Vagina (tissue), 2 donors: ENCODE measurements around the gene ANXA5.

Experiments
- CTCF ChIP-seq, 3 experiments: fragments of 450-650 bp in 2 of 3; fragments of 200-600 bp in 1 of 3; sonication (generic) in 1 of 3; IDR thresholded peaks; one replicate each; pipeline ENCODE4 v1.5.1; 2017 to 2019; ENCODE audit warnings: antibody characterized with exemption in 3 of 3, mild to moderate bottlenecking in 2 of 3, moderate library complexity in 2 of 3
- POLR2A ChIP-seq, 2 donors: fragments of 450-650 bp; IDR thresholded peaks; one replicate each; pipeline ENCODE4 v1.6.1; 2017; ENCODE audit warnings: antibody characterized with exemption in 2 of 2, mild to moderate bottlenecking in 2 of 2, moderate library complexity in 2 of 2
- POLR2AphosphoS5 ChIP-seq, 2 donors: sonication (generic); formaldehyde crosslinking; IDR thresholded peaks; one replicate each; pipeline ENCODE4 v1.9.0; 2017; ENCODE audit warnings: antibody characterized with exemption in 2 of 2, mild to moderate bottlenecking in 2 of 2, low read depth in 1 of 2; ENCODE audit not compliant: insufficient read depth in 1 of 2

- TF ChIP-seq CTCF (IDR thresholded peaks at IDR 0.05) (no peak), POLR2AphosphoS5 (IDR thresholded peaks at IDR 0.05; ENCODE audit: insufficient read depth in 1 of 2, low read depth in 1 of 2) (no peak), POLR2A (IDR thresholded peaks at IDR 0.05) (no peak)
Measured at GRCh38 chr4:121707344-121707743, 10.6 kb upstream of the ANXA5 start.
